Measurements from ENCODE around the gene RHBDF1.

DNA sequence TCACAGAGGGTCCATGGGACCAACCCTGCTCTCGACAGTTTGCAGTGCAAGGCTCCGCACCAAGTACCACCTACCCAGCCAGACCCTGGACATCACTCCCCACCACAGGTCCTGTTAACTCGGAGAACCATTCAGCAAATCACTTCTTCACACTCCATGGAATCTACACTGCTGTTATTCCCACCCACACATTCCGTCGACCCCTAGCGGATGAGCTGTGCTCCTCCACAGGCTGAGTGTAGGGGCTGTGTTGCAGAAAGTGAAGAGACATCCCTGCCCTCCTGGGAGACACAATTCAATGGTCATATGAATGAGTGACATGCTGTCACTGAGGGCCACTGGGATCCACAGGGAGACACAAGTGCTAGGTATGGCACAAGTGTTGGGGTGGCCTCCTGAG, 33.1 kb upstream of the RHBDF1 start:
- TF ChIP-seq CTCF (conservative IDR thresholded peaks at IDR 0.05) (no peak), EZH2 (IDR thresholded peaks at IDR 0.05; ENCODE audit: low read depth) (no peak)

Measured in PC-9 (cell line).